ENCODE data around the gene AHDC1.

GRCh38 chr1:27645071-27645415, 41.1 kb upstream of the AHDC1 start:
- TF ChIP-seq REST (tag by site-specific recombination; IDR thresholded peaks at IDR 0.05) (no peak), CTCF (tag by site-specific recombination; IDR thresholded peaks at IDR 0.05) (no peak), ZNF362 (tag by site-specific recombination; IDR thresholded peaks at IDR 0.05) (no peak), ZNF701 (tag by site-specific recombination; IDR thresholded peaks at IDR 0.05) (no peak), ZEB2 (tag by site-specific recombination; IDR thresholded peaks at IDR 0.05) (no peak), ZNF16 (tag by site-specific recombination; IDR thresholded peaks at IDR 0.05; ENCODE audit: low read depth) (no peak), TCF7L2 (IDR thresholded peaks at IDR 0.05; ENCODE audit: borderline replicate concordance, low read depth, low read length) (no peak), ZNF521 (tag by site-specific recombination; IDR thresholded peaks at IDR 0.05) (no peak), REPIN1 (tag by site-specific recombination; IDR thresholded peaks at IDR 0.05; ENCODE audit: low read depth) (no peak), ZBTB8A (tag by site-specific recombination; IDR thresholded peaks at IDR 0.05) (no peak), ZNF335 (tag by site-specific recombination; conservative IDR thresholded peaks at IDR 0.05) (no peak)
